HG03066 (cell line): ENCODE data around the gene BCORL1.
A peak's percentile ranks its signal among the peaks of the same experiment; 100 is the strongest.

Experiments
- ATAC-seq: cut with Tn5 transposase; IDR thresholded peaks from one replicate; pipeline ENCODE4 v1.9.1; 2021; ENCODE audit warnings: low read depth; ENCODE audit not compliant: unreplicated experiment

The BCORL1 gene

DNA sequence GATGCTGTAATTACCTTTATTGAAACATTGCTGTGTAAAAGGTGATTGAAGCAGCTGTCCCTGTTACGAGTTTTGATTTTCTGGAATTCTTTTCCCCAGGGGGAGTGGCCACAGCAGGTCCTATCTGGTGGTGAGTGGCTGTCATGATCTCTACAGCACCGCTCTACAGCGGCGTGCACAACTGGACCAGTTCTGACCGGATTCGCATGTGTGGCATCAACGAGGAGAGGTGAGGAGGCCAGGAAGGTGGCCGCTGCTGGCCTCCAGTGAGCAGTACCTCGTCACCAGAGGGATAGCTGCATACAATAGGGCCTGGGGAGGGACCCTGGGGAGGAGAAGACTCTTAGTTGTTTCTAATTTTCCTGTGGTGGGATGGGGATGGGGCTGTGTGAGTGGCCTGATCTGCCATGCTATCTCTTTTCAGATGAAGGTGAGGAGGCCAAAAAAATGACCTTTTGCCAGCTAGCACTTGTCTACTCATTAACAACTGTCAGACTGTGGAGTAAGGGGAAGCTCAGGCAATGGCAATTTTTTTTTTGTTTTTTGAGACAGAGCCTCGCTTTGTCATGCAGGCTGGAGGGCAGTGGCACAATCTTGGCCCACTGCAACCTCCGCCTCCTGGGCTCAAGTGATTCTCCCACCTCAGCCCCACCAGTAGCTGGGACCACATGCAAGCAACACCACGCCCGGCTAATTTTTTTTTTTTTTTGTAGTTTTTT, 22.8 kb downstream of the BCORL1 start:
- no peak for ATAC-seq

DNA sequence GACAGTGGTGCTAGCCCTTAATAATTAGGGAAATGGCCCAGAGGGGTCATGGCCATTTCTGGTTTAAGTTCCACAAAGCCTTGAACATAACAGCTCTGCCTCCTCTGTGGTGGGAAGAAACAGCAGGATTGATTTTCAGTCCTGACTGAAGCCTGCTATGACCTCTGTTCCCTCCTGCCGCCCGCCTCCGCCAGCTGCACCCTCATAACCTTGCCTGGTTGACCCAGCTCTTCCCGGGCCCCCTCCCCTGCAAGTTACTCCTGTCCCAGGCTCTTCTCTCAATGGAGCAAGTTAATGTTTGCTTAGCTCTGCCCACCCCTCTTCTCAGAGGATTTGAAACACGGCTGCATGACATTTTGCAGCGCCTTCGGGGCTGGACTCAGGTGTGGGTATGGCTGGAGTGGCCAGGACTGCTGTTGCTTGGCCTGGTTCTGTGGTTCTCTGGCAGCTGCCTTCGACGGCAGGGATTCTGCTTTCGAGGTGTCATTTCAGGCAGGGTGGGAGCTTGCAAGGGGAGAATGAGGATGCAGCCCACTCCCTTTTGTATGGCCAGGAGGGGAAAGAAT, 27.3 kb downstream of the BCORL1 start:
- ATAC-seq: no peak

DNA sequence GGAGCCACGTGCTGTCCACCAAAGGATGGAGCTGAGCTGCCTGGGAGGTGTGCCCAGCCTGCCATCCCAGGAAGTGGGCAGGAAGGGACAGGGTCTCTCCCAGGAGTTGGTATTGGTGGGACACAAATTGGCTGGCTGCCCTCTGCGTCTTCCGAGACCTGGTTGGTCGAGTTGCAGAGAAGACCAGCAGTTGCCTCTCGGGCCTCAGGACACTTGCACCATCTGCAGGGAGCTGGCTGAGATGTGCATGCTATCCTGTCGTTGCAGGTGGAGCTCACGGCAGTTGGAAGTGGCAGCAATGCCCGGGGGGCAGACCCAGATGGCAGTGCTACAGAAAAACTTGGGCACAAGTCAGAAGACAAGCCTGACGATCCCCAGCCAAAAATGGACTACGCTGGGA, 30.2 kb downstream of the BCORL1 start:
- no peak for ATAC-seq

DNA sequence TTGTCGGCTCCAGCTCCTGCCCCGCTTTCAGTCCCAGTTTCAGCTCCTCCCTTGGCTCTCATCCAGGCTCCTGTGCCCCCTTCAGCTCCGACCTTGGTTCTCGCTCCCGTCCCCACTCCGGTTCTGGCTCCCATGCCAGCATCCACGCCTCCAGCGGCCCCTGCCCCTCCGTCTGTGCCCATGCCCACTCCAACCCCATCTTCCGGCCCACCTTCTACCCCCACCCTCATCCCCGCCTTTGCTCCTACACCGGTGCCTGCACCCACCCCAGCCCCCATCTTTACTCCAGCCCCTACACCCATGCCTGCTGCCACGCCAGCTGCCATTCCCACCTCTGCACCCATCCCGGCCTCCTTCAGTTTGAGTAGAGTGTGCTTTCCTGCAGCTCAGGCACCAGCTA, 31.2 kb downstream of the BCORL1 start:
- no peak for ATAC-seq

DNA sequence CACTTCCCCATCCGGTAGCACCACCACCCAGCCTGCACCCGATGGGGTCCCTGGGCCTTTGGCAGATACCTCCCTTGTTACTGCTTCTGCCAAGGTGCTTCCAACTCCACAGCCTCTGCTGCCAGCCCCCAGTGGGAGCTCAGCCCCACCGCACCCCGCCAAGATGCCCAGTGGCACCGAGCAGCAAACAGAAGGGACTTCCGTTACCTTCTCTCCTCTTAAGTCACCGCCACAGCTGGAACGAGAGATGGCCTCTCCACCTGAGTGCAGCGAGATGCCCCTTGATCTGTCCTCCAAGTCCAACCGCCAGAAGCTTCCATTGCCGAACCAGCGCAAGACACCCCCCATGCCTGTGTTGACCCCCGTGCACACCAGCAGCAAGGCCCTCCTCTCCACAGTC, 31.9 kb downstream of the BCORL1 start:
- no peak for ATAC-seq

DNA sequence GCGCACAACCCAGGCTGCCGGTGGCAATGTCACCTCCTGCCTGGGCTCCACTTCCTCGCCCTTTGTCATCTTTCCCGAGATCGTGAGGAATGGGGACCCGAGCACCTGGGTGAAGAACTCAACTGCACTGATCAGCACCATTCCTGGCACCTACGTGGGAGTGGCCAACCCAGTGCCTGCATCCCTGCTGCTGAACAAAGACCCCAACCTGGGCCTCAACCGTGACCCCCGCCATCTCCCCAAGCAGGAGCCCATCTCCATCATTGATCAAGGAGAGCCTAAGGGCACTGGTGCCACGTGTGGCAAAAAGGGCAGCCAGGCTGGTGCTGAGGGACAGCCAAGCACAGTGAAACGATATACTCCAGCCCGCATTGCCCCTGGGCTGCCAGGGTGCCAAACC, 32.3 kb downstream of the BCORL1 start:
- ATAC-seq: no peak

DNA sequence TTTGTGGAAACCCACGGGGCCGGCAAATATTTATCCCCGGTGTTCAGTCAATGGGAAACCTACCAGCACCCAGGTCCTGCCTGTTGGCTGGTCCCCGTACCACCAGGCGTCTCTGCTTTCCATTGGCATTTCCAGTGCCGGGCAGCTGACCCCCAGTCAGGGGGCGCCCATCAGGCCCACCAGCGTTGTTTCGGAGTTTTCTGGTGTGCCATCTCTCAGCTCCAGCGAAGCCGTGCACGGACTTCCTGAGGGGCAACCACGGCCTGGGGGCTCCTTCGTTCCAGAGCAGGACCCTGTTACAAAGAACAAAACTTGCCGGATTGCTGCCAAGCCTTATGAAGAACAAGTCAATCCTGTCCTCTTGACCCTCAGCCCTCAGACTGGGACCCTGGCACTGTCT, 32.7 kb downstream of the BCORL1 start:
- ATAC-seq: no peak

DNA sequence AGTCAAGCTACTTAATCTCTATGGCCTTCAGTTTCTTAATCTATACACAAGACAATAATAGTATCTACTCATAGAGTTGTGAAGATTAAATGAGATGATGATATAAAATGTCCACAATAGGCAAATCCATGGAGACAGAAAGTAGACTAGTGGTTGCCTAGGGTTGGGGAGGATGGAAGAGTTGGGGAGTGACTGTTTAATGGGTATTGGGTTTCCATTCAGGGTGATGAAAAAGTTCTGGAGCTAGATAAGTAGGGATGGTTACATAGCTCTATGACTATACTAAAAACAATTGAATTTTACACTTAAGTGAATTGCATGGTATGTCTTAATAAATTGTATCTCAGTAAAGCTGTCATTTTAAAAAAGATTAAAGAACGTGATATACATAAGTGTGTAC, 35.7 kb downstream of the BCORL1 start:
- ATAC-seq: no peak

DNA sequence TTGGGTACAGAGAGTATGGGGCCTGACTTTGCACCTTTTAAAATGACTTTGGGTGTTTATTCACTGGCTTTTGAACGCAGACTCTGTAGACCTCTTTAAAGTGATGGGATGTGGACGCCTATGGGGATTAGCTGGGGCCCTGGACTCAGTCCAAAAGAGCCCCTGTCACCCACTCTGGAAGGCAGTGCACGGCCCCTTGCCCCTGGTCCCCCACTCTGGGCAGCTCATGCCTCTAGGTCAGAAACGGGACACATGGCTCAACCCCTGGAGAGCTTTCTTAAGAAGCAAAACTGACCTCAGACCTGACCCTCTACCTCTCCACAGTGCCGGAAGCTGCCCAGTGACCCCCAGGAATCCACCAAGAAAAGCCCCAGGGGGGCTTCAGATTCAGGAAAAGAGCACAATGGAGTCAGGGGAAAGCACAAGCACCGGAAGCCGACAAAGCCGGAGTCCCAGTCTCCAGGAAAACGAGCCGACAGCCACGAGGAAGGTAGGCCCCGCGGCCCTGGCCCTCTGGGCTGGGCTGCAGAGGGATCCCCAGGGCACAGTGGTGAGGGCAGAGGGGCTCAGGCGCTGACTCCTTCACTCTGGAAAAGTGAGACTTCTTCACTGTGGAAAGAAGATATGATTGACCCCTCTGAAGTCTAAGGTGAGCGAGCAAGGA, 38.4 kb downstream of the BCORL1 start:
- no peak for ATAC-seq

DNA sequence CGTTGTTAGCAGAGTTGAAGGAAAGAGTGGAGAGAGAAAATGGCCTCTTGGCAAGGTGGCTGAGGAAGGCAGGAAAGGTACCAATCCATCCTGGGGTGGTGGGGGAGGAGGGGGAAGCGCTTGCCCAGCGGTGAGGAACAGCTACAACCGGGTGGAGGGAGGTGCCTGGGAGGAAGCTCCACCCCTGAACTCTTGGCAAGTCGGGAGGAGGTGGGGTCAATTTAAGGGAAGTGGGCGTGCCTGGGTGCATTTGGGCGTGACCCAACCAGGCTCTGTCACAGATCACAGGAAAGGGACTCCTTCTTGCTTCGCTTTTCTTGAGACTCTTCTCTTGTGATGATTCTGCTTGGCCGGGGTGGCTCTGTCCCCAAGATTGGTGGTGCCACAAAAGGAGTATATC, 41.7 kb downstream of the BCORL1 start:
- ATAC-seq: peak; percentile 100

DNA sequence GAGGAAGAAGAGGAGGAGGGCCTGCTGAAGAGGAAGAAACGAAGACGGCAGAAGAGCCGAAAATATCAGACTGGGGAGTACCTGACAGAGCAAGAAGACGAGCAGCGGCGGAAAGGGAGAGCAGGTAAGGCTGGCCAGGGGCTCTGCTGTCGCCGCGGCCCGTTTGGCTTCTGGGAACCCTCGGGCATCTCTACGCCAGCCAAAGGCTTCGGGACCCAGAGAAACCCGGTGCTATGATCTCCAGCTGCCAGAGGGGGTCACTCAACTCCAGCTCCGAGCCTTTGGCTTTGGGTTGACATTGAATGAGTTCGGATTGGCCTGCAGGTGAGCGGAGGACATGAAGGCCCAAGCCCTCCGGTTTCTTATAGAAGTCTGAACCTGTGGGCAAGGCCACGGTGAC, 42.8 kb downstream of the BCORL1 start:
- no peak for ATAC-seq

DNA sequence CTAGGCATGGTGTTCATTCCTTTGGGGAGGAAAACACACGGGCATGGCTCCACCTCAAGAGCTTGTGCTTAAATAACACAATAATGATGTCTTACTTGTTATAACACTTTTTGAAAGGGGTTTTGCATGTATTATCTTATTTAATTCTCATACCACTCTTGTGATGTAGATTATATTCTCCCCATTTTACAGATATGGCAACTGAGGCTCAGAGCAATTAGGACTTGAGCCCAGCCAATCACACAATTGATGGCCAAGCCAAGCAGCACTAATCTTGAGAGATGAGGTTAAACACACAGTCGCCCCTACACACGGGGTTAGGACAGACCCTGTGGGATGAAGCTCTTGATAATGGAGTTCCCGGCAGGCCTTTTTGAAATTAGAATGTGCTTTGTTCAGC, 45.1 kb downstream of the BCORL1 start:
- no peak for ATAC-seq

DNA sequence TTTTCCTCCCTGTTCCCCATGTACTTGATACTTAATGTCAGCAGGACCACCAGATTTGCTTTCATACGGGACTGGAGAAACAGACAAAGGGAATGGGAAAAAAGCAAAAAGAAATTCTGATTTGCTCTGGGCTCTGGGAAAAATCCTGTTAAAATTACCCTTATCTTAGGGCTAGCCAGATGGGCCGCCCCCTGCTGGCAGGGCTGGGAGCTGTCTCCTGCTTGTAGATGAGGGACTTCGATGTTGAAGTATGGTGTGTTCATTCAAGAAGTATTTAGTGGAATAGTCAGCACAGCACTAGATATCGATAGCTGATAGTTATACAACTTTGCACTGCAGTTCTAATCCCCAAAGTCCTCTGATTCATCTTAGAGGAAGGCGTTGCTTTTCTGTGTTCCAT, 45.8 kb downstream of the BCORL1 start:
- no peak for ATAC-seq

DNA sequence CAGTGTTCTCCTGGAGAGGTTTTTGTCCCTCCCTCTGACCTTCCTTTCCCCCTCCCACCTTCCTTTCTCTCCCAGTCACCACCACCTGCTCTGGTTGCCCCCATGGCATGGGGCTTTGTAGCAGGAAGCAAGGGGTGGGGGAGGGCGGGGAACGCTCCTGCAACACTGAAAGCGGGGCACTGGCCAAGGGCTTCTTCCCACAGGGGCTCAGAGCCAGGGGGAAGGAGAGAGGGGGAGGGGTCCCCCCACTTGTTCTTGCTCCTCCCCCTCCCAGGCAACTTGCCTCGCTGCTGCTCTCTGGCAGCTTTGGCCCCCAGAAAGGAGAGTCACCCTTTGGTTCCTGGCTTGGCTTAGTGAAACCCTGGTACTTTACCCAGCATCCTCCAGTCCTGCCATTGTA, 48.4 kb downstream of the BCORL1 start:
- ATAC-seq: no peak

DNA sequence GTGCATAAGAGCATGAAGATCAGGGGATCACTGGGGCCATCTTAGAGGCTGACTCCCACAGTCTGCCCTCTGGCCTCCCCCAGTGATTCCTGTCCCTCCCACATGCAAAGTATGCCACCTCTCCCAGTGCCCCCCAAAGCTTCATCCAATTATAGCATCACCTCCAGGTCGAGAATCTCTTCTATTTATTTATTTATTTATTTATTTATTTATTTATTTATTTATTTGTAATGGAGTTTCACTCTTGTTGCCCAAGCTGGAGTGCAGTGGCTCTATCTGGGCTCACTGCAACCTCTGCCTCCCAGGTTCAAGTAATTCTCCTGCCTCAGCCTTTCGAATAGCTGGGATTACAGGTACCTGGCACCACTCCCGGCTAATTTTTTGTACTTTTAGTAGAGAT, 50.1 kb downstream of the BCORL1 start:
- ATAC-seq: no peak

DNA sequence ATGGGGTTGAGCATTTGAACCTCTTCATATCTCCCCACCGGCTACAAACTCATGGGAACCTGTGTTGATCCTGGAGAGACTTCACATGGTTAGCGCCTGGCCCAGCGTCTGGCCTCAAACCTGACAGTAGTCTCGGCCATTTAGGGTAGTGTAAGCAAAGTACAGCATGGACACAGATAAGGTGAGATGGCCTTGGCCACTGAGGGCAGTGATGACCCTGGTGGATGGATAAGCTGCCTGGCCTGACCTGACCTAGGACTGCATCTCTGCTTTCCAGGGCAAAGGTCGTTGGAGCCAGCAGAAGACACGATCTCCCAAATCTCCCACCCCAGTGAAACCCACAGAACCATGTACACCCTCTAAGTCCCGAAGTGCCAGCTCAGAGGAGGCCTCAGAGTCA, 51.7 kb downstream of the BCORL1 start:
- no peak for ATAC-seq

DNA sequence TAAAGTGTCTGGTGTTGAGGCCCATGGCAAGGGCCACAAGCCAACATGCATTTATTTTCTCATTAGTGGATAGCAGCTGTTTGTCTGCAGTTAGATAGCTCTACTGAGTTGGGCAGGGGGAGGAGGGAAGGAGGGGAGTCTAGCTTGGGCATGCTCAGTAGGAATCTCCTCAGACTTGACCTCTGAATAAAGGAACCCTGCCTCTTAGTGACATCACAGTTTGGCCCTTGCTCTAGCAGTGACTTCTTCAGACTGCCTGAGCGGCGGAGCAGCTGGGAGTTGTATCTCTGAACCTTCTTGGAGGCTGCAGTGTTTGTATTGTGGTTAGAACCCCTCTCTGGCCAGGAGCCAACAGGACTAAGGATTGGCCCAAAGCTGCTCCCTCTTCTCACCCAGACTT, 57.4 kb downstream of the BCORL1 start:
- ATAC-seq: no peak

DNA sequence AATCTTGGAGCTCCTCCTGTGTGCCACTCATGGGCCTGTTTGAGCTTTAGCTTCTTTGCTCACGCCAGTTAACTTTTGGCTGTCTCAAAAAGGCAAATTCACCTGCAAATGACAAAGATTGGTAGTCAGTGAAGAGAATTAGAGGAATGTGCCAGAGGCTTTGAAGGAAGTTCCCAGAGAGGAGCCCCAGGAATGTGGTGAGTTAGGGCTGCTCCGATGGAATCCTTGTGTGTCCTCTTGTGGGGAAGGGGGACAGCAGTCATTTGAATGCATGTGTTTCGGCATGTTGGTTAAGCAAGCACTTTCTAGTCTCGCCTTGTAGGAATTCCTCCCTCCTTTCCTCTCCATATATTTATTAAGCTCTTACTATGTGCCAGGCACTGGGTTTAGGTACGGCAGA, 65.0 kb downstream of the BCORL1 start:
- ATAC-seq: no peak

DNA sequence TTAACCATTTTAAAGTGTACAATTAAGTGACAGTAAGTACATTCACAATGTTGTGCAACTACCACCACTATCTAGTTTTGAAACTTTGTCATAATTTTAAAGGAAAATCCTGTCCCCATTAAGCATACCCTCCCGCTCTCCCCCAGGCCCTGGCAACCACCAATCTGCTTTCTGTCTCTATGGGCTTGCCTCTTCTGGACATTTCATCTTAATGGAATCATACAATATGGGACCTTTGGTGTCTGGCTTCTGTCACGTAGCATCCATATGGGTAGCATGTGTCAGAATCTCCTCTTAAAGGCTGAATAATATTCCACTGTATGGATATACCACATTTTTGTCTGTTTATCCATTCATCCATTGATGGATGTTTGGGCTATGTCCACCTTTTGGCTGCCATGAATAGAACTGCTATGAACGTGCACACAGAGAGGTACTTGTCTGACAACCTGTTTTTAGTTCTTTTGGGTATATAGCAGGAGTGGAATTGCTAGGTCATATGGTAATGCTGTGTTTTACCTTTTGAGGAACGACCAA, 66.3 kb downstream of the BCORL1 start:
- ATAC-seq: no peak

DNA sequence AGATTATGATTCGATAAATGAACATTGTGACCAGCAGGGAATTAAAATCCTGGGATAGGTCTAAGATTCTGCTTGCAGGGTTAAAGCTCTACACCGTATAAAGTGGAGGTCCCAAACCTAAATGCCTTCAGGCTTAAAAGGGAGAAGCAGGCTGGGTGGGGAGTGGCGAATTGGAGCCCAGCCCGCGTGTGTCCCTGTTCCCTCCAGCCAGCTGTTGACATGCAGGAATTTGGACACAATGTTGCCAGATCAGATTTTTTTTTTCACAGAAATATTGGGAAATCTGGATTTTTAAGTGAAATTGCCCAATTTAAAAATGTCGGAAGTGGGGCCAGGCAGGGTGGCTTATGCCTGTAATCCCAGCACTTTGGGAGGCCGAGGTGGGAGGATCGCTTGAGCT, 67.4 kb downstream of the BCORL1 start:
- no peak for ATAC-seq

DNA sequence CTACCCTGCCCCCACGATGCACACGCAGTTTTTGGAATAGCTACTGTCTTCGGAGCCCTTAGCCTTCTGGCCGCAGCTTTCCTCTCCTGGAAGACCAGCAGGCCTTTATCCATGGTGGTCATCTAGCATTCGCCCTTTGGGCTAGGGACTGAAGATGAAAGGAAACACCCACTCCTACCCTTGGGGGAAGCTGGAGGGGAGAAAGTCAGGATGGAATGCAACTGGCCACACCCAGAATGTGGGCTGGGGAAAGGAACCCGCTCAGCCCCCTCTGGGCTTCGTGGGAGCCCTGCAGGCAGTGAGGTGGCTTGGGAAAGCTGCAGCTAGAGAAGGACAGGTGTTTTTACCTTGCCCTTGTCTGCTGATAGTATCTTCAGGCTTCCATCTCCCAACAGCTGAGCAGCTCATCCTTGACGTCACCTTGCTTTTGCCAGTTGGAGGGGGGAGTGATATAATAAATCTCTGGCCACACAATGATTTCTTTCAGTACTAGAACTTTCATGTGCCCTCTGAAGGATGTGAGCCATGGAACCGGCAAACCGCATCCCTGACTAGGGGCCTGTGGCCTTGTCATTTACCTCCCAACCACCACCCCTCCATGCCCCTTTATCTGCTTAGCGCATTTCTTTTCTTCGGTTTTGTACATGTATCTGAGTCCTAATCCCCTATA, 68.9 kb downstream of the BCORL1 start:
- ATAC-seq: no peak
